WTC11 (cell line): Measurements from ENCODE around the gene UNC119. TPM values are rescaled to one million over a fixed set of nuclear protein-coding genes. Genes with fewer than 3 reads are reported as not detected.

Source experiments
- ATAC-seq: fragments of 200-7000 bp; cut with Tn5 transposase; 2 replicates; pipeline ENCODE4 v1.10.0; 2021; ENCODE audit warnings: mild to moderate bottlenecking, moderate library complexity
- CTCF ChIA-PET: fragments of 300-600 bp; sonication (Branson Sonifier 250); formaldehyde crosslinking; loops from one replicate; lab custom pipeline; 2021; ENCODE audit warnings: antibody characterized with exemption; lab: Charles Lee
- POLR2A ChIA-PET: fragments of 350-600 bp; sonication (Branson Sonifier 250); formaldehyde crosslinking; loops from one replicate; lab custom pipeline; 2021; ENCODE audit warnings: antibody characterized with exemption; lab: Charles Lee
- DNase-seq: peaks from one replicate; pipeline ENCODE4 v3.0.0; 2021; ENCODE audit warnings: low spot score
- H3K27ac Mint-ChIP-seq: 2 replicates; pipeline ENCODE4 v1.8.0; 2021; ENCODE audit warnings: mixed read lengths
- H3K27me3 Mint-ChIP-seq: 2 replicates; pipeline ENCODE4 v1.8.0; 2021; ENCODE audit warnings: low read depth, mild to moderate bottlenecking, moderate library complexity, mixed read lengths
- H3K36me3 Mint-ChIP-seq: 2 replicates; pipeline ENCODE4 v1.8.0; 2021; ENCODE audit warnings: mixed read lengths
- H3K4me1 Mint-ChIP-seq: 2 replicates; pipeline ENCODE4 v1.8.0; 2022; ENCODE audit warnings: mixed read lengths
- H3K4me3 Mint-ChIP-seq: 2 replicates; pipeline ENCODE4 v1.8.0; 2021; ENCODE audit warnings: mild to moderate bottlenecking, moderate library complexity, mixed read lengths
- H3K9me3 Mint-ChIP-seq: 2 replicates; pipeline ENCODE4 v1.8.0; 2021; ENCODE audit warnings: mixed read lengths
- AFF4 ChIP-seq: sonication (generic); formaldehyde crosslinking; IDR thresholded peaks from 2 replicates; pipeline ENCODE4 v1.8.1; 2023; ENCODE audit warnings: mild to moderate bottlenecking, missing genetic modification reagents, borderline replicate concordance
- AR ChIP-seq: fragments of 250-450 bp; sonication (Bioruptor Pico); IDR thresholded peaks from 2 replicates; pipeline ENCODE4 v1.9.0; 2021; ENCODE audit warnings: mild to moderate bottlenecking
- ETV6 ChIP-seq: sonication (generic); formaldehyde crosslinking; IDR thresholded peaks from 2 replicates; pipeline ENCODE4 v1.8.1; 2022; ENCODE audit warnings: mild to moderate bottlenecking, missing genetic modification reagents
- FOXP4 ChIP-seq: sonication (generic); formaldehyde crosslinking; IDR thresholded peaks from 2 replicates; pipeline ENCODE4 v1.8.0; 2022; ENCODE audit warnings: mild to moderate bottlenecking, missing genetic modification reagents
- GABPB1 ChIP-seq: sonication (generic); formaldehyde crosslinking; IDR thresholded peaks from 2 replicates; pipeline ENCODE4 v1.8.1; 2023; ENCODE audit warnings: mild to moderate bottlenecking, missing genetic modification reagents
- PRRX2 ChIP-seq: fragments of 250-450 bp; sonication (Bioruptor Pico); IDR thresholded peaks from 2 replicates; pipeline ENCODE4 v1.8.0; 2021; ENCODE audit warnings: mild to moderate bottlenecking
- SOX15 ChIP-seq: fragments of 250-450 bp; sonication (Bioruptor Pico); IDR thresholded peaks from 2 replicates; pipeline ENCODE4 v1.9.0; 2021; ENCODE audit warnings: mild to moderate bottlenecking
- SP1 ChIP-seq: sonication (generic); formaldehyde crosslinking; conservative IDR thresholded peaks from 2 replicates; pipeline ENCODE4 v1.8.1; 2022; ENCODE audit warnings: missing genetic modification reagents
- TCF7 ChIP-seq: sonication (generic); formaldehyde crosslinking; IDR thresholded peaks from 2 replicates; pipeline ENCODE4 v1.8.0; 2022; ENCODE audit warnings: mild to moderate bottlenecking, low read depth, missing genetic modification reagents, moderate library complexity
- ZNF138 ChIP-seq: sonication (generic); formaldehyde crosslinking; conservative IDR thresholded peaks from 2 replicates; pipeline ENCODE4 v1.8.1; 2022; ENCODE audit warnings: mild to moderate bottlenecking, moderate library complexity, missing genetic modification reagents
- ZNF219 ChIP-seq: sonication (generic); formaldehyde crosslinking; IDR thresholded peaks from 2 replicates; pipeline ENCODE4 v1.8.0; 2023; ENCODE audit warnings: missing genetic modification reagents, mild to moderate bottlenecking, borderline replicate concordance
- ZNF416 ChIP-seq: fragments of 250-450 bp; sonication (Bioruptor Pico); IDR thresholded peaks from 2 replicates; pipeline ENCODE4 v1.9.0; 2021; ENCODE audit warnings: mild to moderate bottlenecking, inconsistent platforms
- ZNF423 ChIP-seq: fragments of 250-450 bp; sonication (Bioruptor Pico); IDR thresholded peaks from 2 replicates; pipeline ENCODE4 v2.1.2; 2022; ENCODE audit warnings: mild to moderate bottlenecking, moderate library complexity
- ZNF532 ChIP-seq: fragments of 250-450 bp; sonication (Bioruptor Pico); IDR thresholded peaks from 2 replicates; pipeline ENCODE4 v1.9.0; 2021; ENCODE audit warnings: mild to moderate bottlenecking, borderline replicate concordance
- ZNF671 ChIP-seq: fragments of 250-450 bp; sonication (Bioruptor Pico); IDR thresholded peaks from 2 replicates; pipeline ENCODE4 v1.8.0; 2021; ENCODE audit warnings: mild to moderate bottlenecking
- total RNA-seq: library from RNA; stranded (reverse); gene quantifications from 3 replicates; pipeline ENCODE4 v1.2.3, GENCODE V29; 2021
- TF ChIP-seq, protein P1 (sequence below): fragments of 250-450 bp; sonication (Bioruptor Pico); IDR thresholded peaks from 2 replicates; pipeline ENCODE4 v1.8.0; 2021; ENCODE audit warnings: mild to moderate bottlenecking
- TF ChIP-seq, protein P2 (sequence below): sonication (generic); formaldehyde crosslinking; IDR thresholded peaks from 2 replicates; pipeline ENCODE4 v1.8.0; 2023; ENCODE audit warnings: missing genetic modification reagents, mild to moderate bottlenecking, borderline replicate concordance

The UNC119 gene
- total RNA-seq, 1 experiment from 2014 or later: 59.6 TPM

DNA sequence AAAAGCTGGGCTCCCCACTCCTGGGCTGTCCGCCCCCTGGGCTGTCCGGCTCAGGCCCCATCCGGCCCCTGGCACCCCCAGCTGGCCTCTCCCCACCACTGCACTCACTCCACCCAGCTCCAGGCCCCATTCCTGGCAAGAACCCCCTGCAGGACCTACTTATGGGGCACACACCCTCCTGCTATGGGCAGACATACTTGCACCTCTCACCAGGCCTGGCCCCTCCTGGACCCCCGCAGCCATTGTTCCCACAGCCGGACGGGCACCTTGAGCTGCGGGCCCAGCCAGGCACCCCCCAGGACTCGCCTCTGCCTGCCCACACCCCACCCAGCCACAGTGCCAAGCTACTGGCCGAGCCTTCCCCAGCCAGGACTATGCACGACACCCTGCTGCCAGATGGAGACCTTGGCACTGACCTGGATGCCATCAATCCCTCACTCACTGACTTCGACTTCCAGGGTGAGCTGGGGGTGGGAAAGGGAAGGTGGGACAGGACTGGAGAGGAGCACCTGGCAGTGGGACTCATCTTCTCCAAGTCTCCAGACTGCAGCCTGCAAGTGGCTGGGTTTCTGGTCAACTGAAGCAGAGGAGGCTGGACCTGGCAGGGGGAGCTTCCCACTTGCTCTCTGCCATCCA lies 17.6 kb downstream of the UNC119 start:
- CTCF ChIA-PET: interaction anchor here (0.6 to 1.9 kb wide), 7 partner anchors 11 to 105 kb away, joined by 3 to 12 read pairs (median 4); partner anchors contain the start of genes FOXN1 and UNC119
- Mint-ChIP-seq H3K4me1 (no peaks in the 10 kb centered on the region), H3K27ac (no peak overlapping the region), H3K4me3 (no peak overlapping the region), H3K36me3 (no peaks in the 10 kb centered on the region), H3K27me3 (no peaks in the 10 kb centered on the region), H3K9me3 (no peaks in the 10 kb centered on the region)
- POLR2A ChIA-PET: no interaction called here
- DNase-seq (no peak), ATAC-seq (no peak)
- TF ChIP-seq ZNF671 (CRISPR knock-in tag) (no peak), TCF7 (CRISPR knock-in tag) (no peak), AFF4 (no peak), ZNF532 (CRISPR knock-in tag) (no peak), SP1 (CRISPR knock-in tag) (no peak), ZNF423 (no peak), ZNF138 (CRISPR knock-in tag) (no peak), AR (CRISPR knock-in tag) (no peak), PRRX2 (CRISPR knock-in tag) (no peak), ETV6 (CRISPR knock-in tag) (no peak), ZNF219 (CRISPR knock-in tag) (no peak), ZNF416 (CRISPR knock-in tag) (no peak), GABPB1 (no peak), SOX15 (CRISPR knock-in tag) (no peak), FOXP4 (CRISPR knock-in tag) (no peak)
- TF ChIP-seq, protein P1, sequence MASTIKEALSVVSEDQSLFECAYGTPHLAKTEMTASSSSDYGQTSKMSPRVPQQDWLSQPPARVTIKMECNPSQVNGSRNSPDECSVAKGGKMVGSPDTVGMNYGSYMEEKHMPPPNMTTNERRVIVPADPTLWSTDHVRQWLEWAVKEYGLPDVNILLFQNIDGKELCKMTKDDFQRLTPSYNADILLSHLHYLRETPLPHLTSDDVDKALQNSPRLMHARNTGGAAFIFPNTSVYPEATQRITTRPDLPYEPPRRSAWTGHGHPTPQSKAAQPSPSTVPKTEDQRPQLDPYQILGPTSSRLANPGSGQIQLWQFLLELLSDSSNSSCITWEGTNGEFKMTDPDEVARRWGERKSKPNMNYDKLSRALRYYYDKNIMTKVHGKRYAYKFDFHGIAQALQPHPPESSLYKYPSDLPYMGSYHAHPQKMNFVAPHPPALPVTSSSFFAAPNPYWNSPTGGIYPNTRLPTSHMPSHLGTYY (CRISPR knock-in tag): no peak
- TF ChIP-seq, protein P2, sequence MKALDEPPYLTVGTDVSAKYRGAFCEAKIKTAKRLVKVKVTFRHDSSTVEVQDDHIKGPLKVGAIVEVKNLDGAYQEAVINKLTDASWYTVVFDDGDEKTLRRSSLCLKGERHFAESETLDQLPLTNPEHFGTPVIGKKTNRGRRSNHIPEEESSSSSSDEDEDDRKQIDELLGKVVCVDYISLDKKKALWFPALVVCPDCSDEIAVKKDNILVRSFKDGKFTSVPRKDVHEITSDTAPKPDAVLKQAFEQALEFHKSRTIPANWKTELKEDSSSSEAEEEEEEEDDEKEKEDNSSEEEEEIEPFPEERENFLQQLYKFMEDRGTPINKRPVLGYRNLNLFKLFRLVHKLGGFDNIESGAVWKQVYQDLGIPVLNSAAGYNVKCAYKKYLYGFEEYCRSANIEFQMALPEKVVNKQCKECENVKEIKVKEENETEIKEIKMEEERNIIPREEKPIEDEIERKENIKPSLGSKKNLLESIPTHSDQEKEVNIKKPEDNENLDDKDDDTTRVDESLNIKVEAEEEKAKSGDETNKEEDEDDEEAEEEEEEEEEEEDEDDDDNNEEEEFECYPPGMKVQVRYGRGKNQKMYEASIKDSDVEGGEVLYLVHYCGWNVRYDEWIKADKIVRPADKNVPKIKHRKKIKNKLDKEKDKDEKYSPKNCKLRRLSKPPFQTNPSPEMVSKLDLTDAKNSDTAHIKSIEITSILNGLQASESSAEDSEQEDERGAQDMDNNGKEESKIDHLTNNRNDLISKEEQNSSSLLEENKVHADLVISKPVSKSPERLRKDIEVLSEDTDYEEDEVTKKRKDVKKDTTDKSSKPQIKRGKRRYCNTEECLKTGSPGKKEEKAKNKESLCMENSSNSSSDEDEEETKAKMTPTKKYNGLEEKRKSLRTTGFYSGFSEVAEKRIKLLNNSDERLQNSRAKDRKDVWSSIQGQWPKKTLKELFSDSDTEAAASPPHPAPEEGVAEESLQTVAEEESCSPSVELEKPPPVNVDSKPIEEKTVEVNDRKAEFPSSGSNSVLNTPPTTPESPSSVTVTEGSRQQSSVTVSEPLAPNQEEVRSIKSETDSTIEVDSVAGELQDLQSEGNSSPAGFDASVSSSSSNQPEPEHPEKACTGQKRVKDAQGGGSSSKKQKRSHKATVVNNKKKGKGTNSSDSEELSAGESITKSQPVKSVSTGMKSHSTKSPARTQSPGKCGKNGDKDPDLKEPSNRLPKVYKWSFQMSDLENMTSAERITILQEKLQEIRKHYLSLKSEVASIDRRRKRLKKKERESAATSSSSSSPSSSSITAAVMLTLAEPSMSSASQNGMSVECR (CRISPR knock-in tag): no peak
